Colonic mucosa (tissue), 4 donors: ENCODE results near the gene SNRPD2. TPM values are rescaled to one million over a fixed set of nuclear protein-coding genes. Genes with fewer than 3 reads are reported as not detected.

Experiments used
- DNase-seq: peaks from one replicate; pipeline ENCODE4 v3.0.0-alpha.2; 2020
- H3K27ac ChIP-seq: fragments of 200-600 bp; one replicate; pipeline ENCODE4 v1.8.0; 2021
- H3K27me3 ChIP-seq: fragments of 200-600 bp; one replicate; pipeline ENCODE4 v1.8.0; 2021
- H3K36me3 ChIP-seq: fragments of 200-600 bp; one replicate; pipeline ENCODE4 v1.8.0; 2021
- H3K4me1 ChIP-seq: fragments of 200-600 bp; one replicate; pipeline ENCODE4 v1.8.0; 2021; ENCODE audit warnings: mild to moderate bottlenecking
- H3K4me3 ChIP-seq: fragments of 200-600 bp; one replicate; pipeline ENCODE4 v1.8.0; 2021
- H3K9ac ChIP-seq, 2 donors: one replicate each; pipeline ENCODE4 v1.7.0; 2013; ENCODE audit warnings: control low read depth in 2 of 2, low read depth in 2 of 2, low read length in 2 of 2
- H3K9me3 ChIP-seq: fragments of 200-600 bp; one replicate; pipeline ENCODE4 v1.8.0; 2021
- CTCF ChIP-seq: fragments of 200-600 bp; IDR thresholded peaks from one replicate; pipeline ENCODE4 v1.8.0; 2022; ENCODE audit warnings: antibody characterized with exemption, mild to moderate bottlenecking
- intact Hi-C: fragments of 100-400 bp; cut with DNase I; formaldehyde crosslinking; loops from one replicate; pipeline ENCODE4 v1.14.1; 2022
- microRNA-seq: library from miRNA; unstranded; fragments of <30 nt; microRNA quantifications from one replicate; pipeline ENCODE4, GENCODE V29; 2019
- total RNA-seq, 2 donors: library from RNA; stranded (reverse); fragmentation: NEBNext Ultra II Directional in 1 of 2; extraction: Animal tissue kit (Norgen Biotek cat#: 25700) in 1 of 2; gene quantifications; one replicate each; pipeline ENCODE4 v1.2.1, GENCODE V29; 2021
- donor health status: healthy.
- donor health status: DM: no; HTN: no; CAD: no.
- donor health status: DM: no; HTN: no; CAD: no.

Gene SNRPD2
- total RNA-seq, 2 donors from 2014 or later = 269 to 484 TPM

GRCh38 chr19:45640849-45641273 is 50.9 kb downstream of the SNRPD2 start:
- H3K9ac ChIP-seq = peak overlapping the region in 1 of 2 donors; percentile 66

GRCh38 chr19:45638930-45639729 is 52.6 kb downstream of the SNRPD2 start, which contains the start of gene EML2:
Gene EML2 (minus strand): TSS chr19:45639397. CDS start chr19:45639376, 21 bp downstream.
- intact Hi-C loops = no loop called here
- TF ChIP-seq CTCF = no peak
- Histone ChIP-seq H3K9me3 (no peaks in the 10 kb centered on the region), H3K27ac (peak within 1 kb of the TSS; percentile 65), H3K9ac (peak within 1 kb of the TSS; percentile 77 to 96), H3K4me1 (peaks cover 13% of the 10 kb centered on the region), H3K27me3 (peaks cover 8% of the 10 kb centered on the region), H3K36me3 (no peaks in the 10 kb centered on the region), H3K4me3 (peak within 1 kb of the TSS; percentile 54)
- DNase-seq = peak; percentile 78

More at GRCh38 chr19:45640849-45641273, 50.9 kb downstream of the SNRPD2 start:
- Histone ChIP-seq H3K4me3 (no peak overlapping the region), H3K9me3 (no peaks in the 10 kb centered on the region), H3K27me3 (peaks cover 18% of the 10 kb centered on the region), H3K4me1 (peaks cover 13% of the 10 kb centered on the region), H3K27ac (peak overlapping the region; percentile 67), H3K36me3 (no peaks in the 10 kb centered on the region)
- intact Hi-C loops = loop anchor here (10.0 kb wide), 1 partner anchor 116 kb away; no protein-coding TSS in a partner anchor
- peak; percentile 68 for DNase-seq
- TF ChIP-seq CTCF = no peak

GRCh38 chr19:45637890-45638667 is 53.7 kb downstream of the SNRPD2 start:
- intact Hi-C loops = no loop called here
- DNase-seq = peak; percentile 84
- no peaks in the 10 kb centered on the region for H3K9me3 ChIP-seq
- no peak for TF ChIP-seq CTCF
- peaks cover 13% of the 10 kb centered on the region for H3K4me1 ChIP-seq
- H3K27ac ChIP-seq = peak overlapping the region; percentile 65
- peak overlapping the region; percentile 77 to 96 for H3K9ac ChIP-seq
- H3K36me3 ChIP-seq = no peaks in the 10 kb centered on the region
- H3K4me3 ChIP-seq = peak overlapping the region; percentile 54
- no peaks in the 10 kb centered on the region for H3K27me3 ChIP-seq

Small RNA genes lying within 50 kb of the gene (microRNA-seq; reads per million reads assigned to microRNA genes)
- gene MIR330 (190 reads per million, percentile 60 among the genes with 10 or more reads in this experiment), gene MIR642A (not detected), gene MIR642B (not detected)

Other genes with a start within 250 kb of the SNRPD2 start
- gene FOSB, start 224.0 kb downstream of the SNRPD2 start, total RNA-seq = 1 to 10 TPM; 1.5 to 3.4 TPM
- gene RTN2, start 194.9 kb downstream of the SNRPD2 start, total RNA-seq = 1 to 10 TPM; 4.9 to 8.4 TPM
- gene PPM1N, start 193.5 kb downstream of the SNRPD2 start, total RNA-seq = 1 to 10 TPM in 1 of 2 donors, under 1 TPM in 1; 0.67 to 1.7 TPM
- 100 to 1,000 TPM; 236 to 261 TPM for gene VASP, start 184.5 kb downstream of the SNRPD2 start, total RNA-seq
- gene OPA3, start 107.2 kb downstream of the SNRPD2 start, total RNA-seq = 10 to 100 TPM; 12.4 to 14.8 TPM
- gene GPR4, start 89.7 kb downstream of the SNRPD2 start, total RNA-seq = 1 to 10 TPM in 1 of 2 donors, under 1 TPM in 1; 0.52 to 2.0 TPM
- gene EML2, start 52.6 kb downstream of the SNRPD2 start, total RNA-seq = 100 to 1,000 TPM in 1 of 2 donors, 10 to 100 TPM in 1; 96.2 to 106 TPM
- gene GIPR, start 23.7 kb downstream of the SNRPD2 start, total RNA-seq = 1 to 10 TPM; 8.3 to 9.5 TPM
- 10 to 100 TPM; 10.7 to 11.2 TPM for gene QPCTL, start 713 bp upstream of the SNRPD2 start, total RNA-seq
- 10 to 100 TPM; 28.3 to 28.8 TPM for gene FBXO46, start 38.9 kb upstream of the SNRPD2 start, total RNA-seq
- gene MEIOSIN, start 41.5 kb upstream of the SNRPD2 start, total RNA-seq = not detected
- 10 to 100 TPM; 11.0 to 15.8 TPM for gene SIX5, start 77.3 kb upstream of the SNRPD2 start, total RNA-seq
- gene DMPK, start 90.5 kb upstream of the SNRPD2 start, total RNA-seq = 10 to 100 TPM; 30.6 to 36.0 TPM
- gene DMWD, start 100.9 kb upstream of the SNRPD2 start, total RNA-seq = 10 to 100 TPM; 29.1 to 43.6 TPM
- gene RSPH6A, start 123.4 kb upstream of the SNRPD2 start, total RNA-seq = under 1 TPM in 1 of 2 donors, not detected in 1; 0.12 TPM
- gene SYMPK, start 171.2 kb upstream of the SNRPD2 start, total RNA-seq = 100 to 1,000 TPM in 1 of 2 donors, 10 to 100 TPM in 1; 55.7 to 101 TPM
- 10 to 100 TPM; 48.5 to 55.9 TPM for gene FOXA3, start 172.4 kb upstream of the SNRPD2 start, total RNA-seq
- gene IRF2BP1, start 194.2 kb upstream of the SNRPD2 start, total RNA-seq = 10 to 100 TPM; 20.3 to 29.7 TPM
- gene MYPOP, start 210.7 kb upstream of the SNRPD2 start, total RNA-seq = 1 to 10 TPM; 8.9 to 9.0 TPM
- gene NANOS2, start 222.8 kb upstream of the SNRPD2 start, total RNA-seq = not detected